GM18517 (cell line): ENCODE results near the gene ZNF608.

Experiments used
- ATAC-seq: cut with Tn5 transposase; IDR thresholded peaks from one replicate; pipeline ENCODE4 v1.9.1; 2021; ENCODE audit warnings: mild to moderate bottlenecking, moderate library complexity; ENCODE audit not compliant: unreplicated experiment

The ZNF608 gene

GRCh38 chr5:124697933-124698591 lies 48.4 kb downstream of the ZNF608 start:
- ATAC-seq = no peak

- no peak for ATAC-seq
Observed at GRCh38 chr5:124697501-124697900, 48.9 kb downstream of the ZNF608 start.

- ATAC-seq = no peak
Observed at GRCh38 chr5:124696898-124697297, 49.5 kb downstream of the ZNF608 start.
